ENCODE results near the gene C1orf122. TPM values are rescaled to one million over a fixed set of nuclear protein-coding genes. Genes with fewer than 3 reads are reported as not detected.
"Not testable (repeated sequence)": the region's sequence is repeated elsewhere in the genome, so short reads cannot be mapped to it uniquely, and the experiment has no call there.

Gene C1orf122
- polyA plus RNA-seq, 1 of the 3 experiments (the other 2 are of a cell fraction) = 75.3 TPM

GRCh38 chr1:37765916-37766664, 41.5 kb upstream of the C1orf122 start:
- Histone ChIP-seq H3K27ac (ENCODE audit: low read depth in 2 of 2, low read length in 1 of 2) (no peak overlapping the region), H3K4me3 (ENCODE audit: low read depth in 2 of 2, low read length in 1 of 2) (peak overlapping the region in 1 of 2 experiments; percentile 42; a peak in 2 of 4 replicates), H3K9ac (no peak overlapping the region), H3K27me3 (ENCODE audit: insufficient read depth) (peaks cover 40% of the 10 kb centered on the region), H3K9me2 (no peaks in the 10 kb centered on the region), H3K4me1 (ENCODE audit: control insufficient read depth in 1 of 2, insufficient read depth in 2 of 2, low read depth in 1 of 2, low read length in 1 of 2) (peaks cover 0 to 13% of the 10 kb centered on the region in 2 experiments; a peak in 1 of 4 replicates), H3K36me3 (replicated peaks in 1 of 2; ENCODE audit: control insufficient read depth in 1 of 2, insufficient read depth in 2 of 2, low read length in 1 of 2) (no peaks in the 10 kb centered on the region), H3K4me2 (peak overlapping the region; percentile 24; the same call in 1 of the 2 replicates), H3K9me3 (no peaks in the 10 kb centered on the region), H3K79me2 (ENCODE audit: insufficient read depth) (no peaks in the 10 kb centered on the region), H3F3A (replicated peaks; ENCODE audit: insufficient read depth) (no peaks in the 10 kb centered on the region), H4K20me1 (ENCODE audit: insufficient read depth) (0 out of 2 replicates have a peak, but pooled peaks cover 3% of the 10 kb centered on the region), H2AFZ (ENCODE audit: low read depth) (no peak overlapping the region)
- ChIA-PET POLR2A (interaction anchor here (0.6 to 2.1 kb wide), 5 partner anchors 29 to 1145 kb away, joined by 3 to 6 read pairs (median 5); partner anchors contain the start of genes C1orf122, CDCA8 and YRDC), CTCF (interaction anchor here (0.6 to 2.4 kb wide), 20 partner anchors 9 to 252 kb away, joined by 3 to 11 read pairs (median 3); partner anchors contain the start of genes C1orf122, MEAF6, MTF1 and YRDC)
- peak; percentile 67 for DNase-seq
- WGBS (ENCODE audit: low lambda C conversion rate) = 4% methylated on average over 16 of the region's 27 CpGs
- TF ChIP-seq MXI1 (IDR thresholded peaks at IDR 0.05; ENCODE audit: low read depth, low read length) (peak; percentile 62), RCOR1 (IDR thresholded peaks at IDR 0.05; ENCODE audit: low read length) (no peak), ELF1 (IDR thresholded peaks at IDR 0.05) (no peak), CTCF (IDR thresholded peaks at IDR 0.05) (0 out of 2 replicates have a peak, but pooled peaks have one; percentile 9), PBX3 (IDR thresholded peaks at IDR 0.05) (no peak), USF1 (IDR thresholded peaks at IDR 0.05; ENCODE audit: borderline replicate concordance, low read depth) (no peak), SIN3A (IDR thresholded peaks at IDR 0.05; ENCODE audit: borderline replicate concordance, low read depth, low read length) (no peak), YY1 (IDR thresholded peaks at IDR 0.05; ENCODE audit: low read depth) (no peak), RAD21 (IDR thresholded peaks at IDR 0.05; ENCODE audit: low read length) (peak; percentile 58)

GRCh38 chr1:37767488-37767887, 40.1 kb upstream of the C1orf122 start:
- Histone ChIP-seq H3K27ac (ENCODE audit: low read depth in 2 of 2, low read length in 1 of 2) (no peak overlapping the region), H3K4me2 (no peak overlapping the region), H3K9ac (no peak overlapping the region), H3K36me3 (replicated peaks in 1 of 2; ENCODE audit: control insufficient read depth in 1 of 2, insufficient read depth in 2 of 2, low read length in 1 of 2) (no peaks in the 10 kb centered on the region), H3K79me2 (ENCODE audit: insufficient read depth) (no peaks in the 10 kb centered on the region), H3F3A (replicated peaks; ENCODE audit: insufficient read depth) (no peaks in the 10 kb centered on the region), H4K20me1 (ENCODE audit: insufficient read depth) (0 out of 2 replicates have a peak, but pooled peaks cover 3% of the 10 kb centered on the region), H3K9me3 (no peaks in the 10 kb centered on the region), H3K9me2 (no peaks in the 10 kb centered on the region), H3K4me1 (ENCODE audit: control insufficient read depth in 1 of 2, insufficient read depth in 2 of 2, low read depth in 1 of 2, low read length in 1 of 2) (peaks cover 0 to 13% of the 10 kb centered on the region in 2 experiments; a peak in 1 of 4 replicates), H3K4me3 (ENCODE audit: low read depth in 2 of 2, low read length in 1 of 2) (no peak overlapping the region), H3K27me3 (ENCODE audit: insufficient read depth) (peaks cover 40% of the 10 kb centered on the region), H2AFZ (ENCODE audit: low read depth) (no peak overlapping the region)
- TF ChIP-seq REST (IDR thresholded peaks at IDR 0.05; ENCODE audit: low read depth, low read length) (0 out of 2 replicates have a peak, but pooled peaks have one; percentile 41), RCOR1 (IDR thresholded peaks at IDR 0.05; ENCODE audit: low read length) (no peak)
- WGBS (ENCODE audit: low lambda C conversion rate) = 6% methylated on average over 2 of the region's 2 CpGs
- DNase-seq = no peak
- ChIA-PET CTCF (interaction anchor here (1.2 to 2.3 kb wide), 3 partner anchors 10 to 40 kb away, joined by 3 to 8 read pairs (median 7); partner anchors contain the start of gene C1orf122), POLR2A (interaction anchor here (0.6 kb wide), 1 partner anchor 1304 kb away, joined by 4 read pairs; no protein-coding TSS in a partner anchor)

- H3K9me3 ChIP-seq; H3K9me2 ChIP-seq; H3K27ac ChIP-seq (ENCODE audit: low read depth in 2 of 2, low read length in 1 of 2); H3K36me3 ChIP-seq (replicated peaks in 1 of 2; ENCODE audit: control insufficient read depth in 1 of 2, insufficient read depth in 2 of 2, low read length in 1 of 2); CTCF ChIA-PET; H3K4me1 ChIP-seq (ENCODE audit: control insufficient read depth in 1 of 2, insufficient read depth in 2 of 2, low read depth in 1 of 2, low read length in 1 of 2); H3K4me3 ChIP-seq (ENCODE audit: low read depth in 2 of 2, low read length in 1 of 2); H2AFZ ChIP-seq (ENCODE audit: low read depth); H4K20me1 ChIP-seq (ENCODE audit: insufficient read depth); POLR2A ChIA-PET; H3K4me2 ChIP-seq; H3K79me2 ChIP-seq (ENCODE audit: insufficient read depth); H3K9ac ChIP-seq; DNase-seq; H3F3A ChIP-seq (replicated peaks; ENCODE audit: insufficient read depth): not testable (repeated sequence)
- peaks cover 14% of the 10 kb centered on the region; the same call in 1 of the 2 replicates for H3K27me3 ChIP-seq (ENCODE audit: insufficient read depth)
Observed at GRCh38 chr1:37771440-37771839, 36.1 kb upstream of the C1orf122 start.
